Activated CD4-positive, alpha-beta memory T cell treated with anti-CD3 and anti-CD28 coated beads, Interleukin-2, amount 10 ng/mL, durations not matched to agents 7 days and 5 days (primary cell): ENCODE data around the gene CFAP73. TPM values are rescaled to one million over a fixed set of nuclear protein-coding genes. Genes with fewer than 3 reads are reported as not detected.

Experiments used
- CTCF ChIA-PET: fragments of 350-600 bp; sonication (Branson Sonifier 250); formaldehyde crosslinking; loops from one replicate; lab custom pipeline; 2021; ENCODE audit warnings: antibody characterized with exemption, inconsistent platforms; lab: Charles Lee
- POLR2A ChIA-PET: fragments of 350-600 bp; sonication (Branson Sonifier 250); formaldehyde crosslinking; loops from one replicate; lab custom pipeline; 2021; ENCODE audit warnings: antibody characterized with exemption; lab: Charles Lee
- DNase-seq: peaks from one replicate; pipeline ENCODE4 v3.0.0-alpha.2; 2020
- H3K27ac Mint-ChIP-seq: one replicate; pipeline ENCODE4 v1.8.0; 2021; ENCODE audit warnings: mild to moderate bottlenecking, mixed read lengths
- H3K27me3 Mint-ChIP-seq: one replicate; pipeline ENCODE4 v1.8.0; 2021; ENCODE audit warnings: mixed read lengths
- H3K36me3 Mint-ChIP-seq: one replicate; pipeline ENCODE4 v1.8.0; 2021; ENCODE audit warnings: low read depth, mixed read lengths
- H3K4me1 Mint-ChIP-seq: one replicate; pipeline ENCODE4 v1.8.0; 2021; ENCODE audit warnings: mixed read lengths
- H3K4me3 Mint-ChIP-seq: one replicate; pipeline ENCODE4 v1.8.0; 2021; ENCODE audit warnings: mild to moderate bottlenecking, mixed read lengths
- H3K9me3 Mint-ChIP-seq: one replicate; pipeline ENCODE4 v1.8.0; 2021; ENCODE audit warnings: mixed read lengths
- total RNA-seq, 2 experiments: library from RNA; stranded (reverse); gene quantifications; one replicate each; pipeline ENCODE4 v1.2.3, GENCODE V29; 2021

Gene CFAP73
- total RNA-seq, 2 experiments from 2014 or later, result 0.23 to 0.28 TPM

DNA sequence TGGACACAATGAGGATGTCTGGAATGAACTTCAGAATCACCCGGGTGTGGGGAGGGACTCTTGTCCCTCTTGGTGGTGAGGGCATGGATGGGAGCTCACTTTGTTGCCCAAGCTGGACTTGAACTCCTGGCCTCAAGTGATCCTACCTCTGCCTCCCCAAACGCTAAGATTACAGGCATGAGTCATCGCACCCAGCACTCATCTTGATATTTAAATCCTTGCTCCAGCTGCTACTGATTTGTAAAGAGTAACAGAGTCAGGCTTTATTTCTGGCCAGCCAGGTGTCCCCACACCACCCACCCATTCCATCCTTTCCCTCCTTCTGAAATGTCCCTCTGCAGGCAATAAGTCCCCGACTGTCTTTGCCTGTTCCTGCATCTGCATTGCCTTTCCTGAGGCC is 30.8 kb downstream of the CFAP73 start:
- Mint-ChIP-seq H3K4me1 (peaks cover 10% of the 10 kb centered on the region), H3K9me3 (peaks cover 5% of the 10 kb centered on the region), H3K4me3 (no peak overlapping the region), H3K36me3 (peaks cover 49% of the 10 kb centered on the region), H3K27ac (no peak overlapping the region), H3K27me3 (no peaks in the 10 kb centered on the region)
- CTCF ChIA-PET, result interaction anchor here (0.6 to 1.2 kb wide), 2 partner anchors 10 to 570 kb away, joined by 3 to 4 read pairs; no protein-coding TSS in a partner anchor
- DNase-seq, result no peak
- POLR2A ChIA-PET, result no interaction called here

DNA sequence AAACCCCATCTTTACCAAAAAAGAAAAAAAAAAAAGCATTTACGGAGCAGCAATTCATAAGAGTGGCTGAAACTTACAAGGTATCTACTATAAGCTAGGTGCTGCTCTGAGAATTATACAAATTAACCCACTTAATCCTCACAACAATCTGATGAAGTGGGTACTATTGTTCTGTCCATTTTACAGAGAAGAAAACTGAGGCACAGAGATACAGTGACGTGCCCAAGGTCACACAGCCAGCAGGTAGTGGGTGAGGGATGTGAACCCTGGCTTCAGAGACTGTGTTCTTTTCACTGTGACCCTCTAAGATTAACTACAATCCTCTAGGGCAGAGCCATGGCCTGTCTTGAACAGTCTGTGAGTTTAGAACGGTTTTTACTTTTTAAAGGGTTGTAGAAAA is 32.5 kb downstream of the CFAP73 start:
- peaks cover 5% of the 10 kb centered on the region for H3K9me3 Mint-ChIP-seq
- no peaks in the 10 kb centered on the region for H3K27me3 Mint-ChIP-seq
- CTCF ChIA-PET, result no interaction called here
- POLR2A ChIA-PET, result interaction anchor here (1.3 kb wide), 1 partner anchor 25 kb away, joined by 3 read pairs; no protein-coding TSS in a partner anchor
- H3K27ac Mint-ChIP-seq, result peak overlapping the region; percentile 40
- DNase-seq, result no peak
- H3K4me1 Mint-ChIP-seq, result peaks cover 20% of the 10 kb centered on the region
- peaks cover 42% of the 10 kb centered on the region for H3K36me3 Mint-ChIP-seq
- H3K4me3 Mint-ChIP-seq, result no peak overlapping the region

DNA sequence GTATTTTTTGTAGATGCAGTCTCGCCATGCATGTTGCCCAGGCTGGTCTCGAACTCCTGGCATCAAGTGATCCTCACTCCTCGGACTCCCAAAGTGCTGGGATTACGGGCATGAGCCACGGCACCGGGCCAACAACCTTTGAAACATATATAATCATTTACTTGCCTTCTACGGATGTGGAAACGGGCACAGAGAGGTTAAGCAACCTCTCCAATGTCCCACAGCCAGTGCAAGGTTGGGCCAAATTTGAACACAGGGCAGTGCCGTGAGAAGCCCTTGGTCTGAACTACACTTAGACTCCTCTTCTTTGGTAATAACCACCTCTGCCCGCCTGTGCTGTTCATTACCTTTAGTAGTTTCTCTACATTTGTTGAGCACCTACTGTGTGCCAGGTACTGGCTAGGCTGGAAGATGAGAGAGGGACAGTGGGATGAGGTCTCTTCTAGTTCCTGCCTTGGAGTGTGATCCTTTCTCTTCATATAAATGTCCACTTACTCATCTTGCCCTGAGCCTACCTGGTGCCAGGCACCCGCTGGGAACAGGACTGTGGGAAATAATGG is 33.6 kb downstream of the CFAP73 start:
- DNase-seq, result no peak
- peak overlapping the region; percentile 31 for H3K27ac Mint-ChIP-seq
- POLR2A ChIA-PET, result interaction anchor here (0.6 to 1.3 kb wide), 2 partner anchors 26 to 31 kb away, joined by 3 read pairs; no protein-coding TSS in a partner anchor
- H3K4me1 Mint-ChIP-seq, result peaks cover 26% of the 10 kb centered on the region
- CTCF ChIA-PET, result interaction anchor here (0.6 to 5.7 kb wide), 2 partner anchors 9 to 189 kb away, joined by 3 to 37 read pairs; no protein-coding TSS in a partner anchor
- H3K36me3 Mint-ChIP-seq, result peaks cover 35% of the 10 kb centered on the region
- H3K4me3 Mint-ChIP-seq, result peak overlapping the region; percentile 86
- H3K9me3 Mint-ChIP-seq, result no peaks in the 10 kb centered on the region
- H3K27me3 Mint-ChIP-seq, result no peaks in the 10 kb centered on the region

DNA sequence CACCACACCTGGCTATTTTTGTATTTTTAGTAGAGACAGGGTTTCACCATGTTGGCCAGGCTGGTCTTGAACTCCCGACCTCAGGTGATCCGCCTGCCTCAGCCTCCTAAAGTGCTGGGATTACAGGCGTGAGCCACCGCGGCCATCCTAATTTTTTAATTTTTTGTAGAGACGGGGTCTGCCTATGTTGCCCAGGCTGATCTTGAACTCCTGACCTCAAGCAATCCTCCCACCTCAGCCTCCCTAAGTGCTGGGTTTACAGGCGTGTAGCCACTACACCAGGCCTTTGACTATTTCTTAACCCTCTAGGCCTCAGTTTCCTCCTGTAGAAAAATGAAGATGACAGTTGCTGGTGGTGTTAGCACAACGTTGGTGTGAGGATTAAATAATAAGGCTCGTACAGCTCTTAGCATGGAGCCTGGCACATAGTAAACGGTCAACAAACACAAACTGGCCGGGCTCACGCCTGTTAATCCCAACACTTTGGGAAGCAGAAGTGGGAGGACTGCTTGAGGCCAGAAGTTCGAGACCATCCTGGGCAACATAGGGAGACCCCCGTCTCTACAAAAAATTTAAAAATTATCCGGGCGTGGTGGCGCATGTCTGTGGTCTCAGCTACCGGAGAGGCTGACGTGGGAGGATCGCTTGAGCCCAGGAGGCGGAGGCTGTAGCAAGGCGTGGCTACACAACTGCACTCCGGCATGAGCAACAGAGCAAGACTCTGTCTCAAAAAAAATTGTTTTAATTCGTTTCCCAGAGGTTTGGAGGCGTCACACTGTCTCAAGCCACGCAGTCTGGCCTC is 34.8 kb downstream of the CFAP73 start:
- no peak for DNase-seq
- peaks cover 26% of the 10 kb centered on the region for H3K4me1 Mint-ChIP-seq
- H3K27ac Mint-ChIP-seq, result peak overlapping the region; percentile 97
- CTCF ChIA-PET, result interaction anchor here (0.6 to 5.7 kb wide), 4 partner anchors 10 to 175 kb away, joined by 3 to 37 read pairs (median 4); no protein-coding TSS in a partner anchor
- no peaks in the 10 kb centered on the region for H3K9me3 Mint-ChIP-seq
- POLR2A ChIA-PET, result interaction anchor here (0.7 to 4.0 kb wide), 18 partner anchors 9 to 278 kb away, joined by 3 to 47 read pairs (median 4); partner anchors contain the start of genes OAS1, OAS2, OAS3 and TPCN1
- H3K27me3 Mint-ChIP-seq, result no peaks in the 10 kb centered on the region
- H3K36me3 Mint-ChIP-seq, result peaks cover 28% of the 10 kb centered on the region
- H3K4me3 Mint-ChIP-seq, result peak overlapping the region; percentile 86

DNA sequence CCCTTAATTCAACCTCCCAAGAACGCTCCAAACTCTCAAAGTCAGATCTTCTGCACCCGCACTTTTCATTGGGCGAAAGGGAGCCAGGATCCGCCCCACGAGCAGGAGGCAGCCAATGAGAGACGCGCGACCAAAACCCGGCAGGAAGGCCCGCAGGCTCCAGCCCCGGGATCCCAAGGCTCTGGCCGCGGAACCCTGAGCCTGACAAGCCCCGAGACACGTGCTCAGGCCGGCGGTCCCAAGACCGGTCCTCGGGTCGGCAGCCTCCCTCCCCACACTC is 35.3 kb downstream of the CFAP73 start:
- H3K36me3 Mint-ChIP-seq, result peaks cover 29% of the 10 kb centered on the region
- peaks cover 26% of the 10 kb centered on the region for H3K4me1 Mint-ChIP-seq
- no peaks in the 10 kb centered on the region for H3K27me3 Mint-ChIP-seq
- peak overlapping the region; percentile 97 for H3K27ac Mint-ChIP-seq
- no peaks in the 10 kb centered on the region for H3K9me3 Mint-ChIP-seq
- DNase-seq, result peak; percentile 91
- CTCF ChIA-PET, result interaction anchor here (0.6 to 5.7 kb wide), 5 partner anchors 10 to 174 kb away, joined by 3 to 37 read pairs (median 3); no protein-coding TSS in a partner anchor
- POLR2A ChIA-PET, result interaction anchor here (0.9 to 4.0 kb wide), 20 partner anchors 9 to 278 kb away, joined by 3 to 47 read pairs (median 4); partner anchors contain the start of genes OAS1, OAS2, OAS3 and TPCN1
- H3K4me3 Mint-ChIP-seq, result peak overlapping the region; percentile 86

DNA sequence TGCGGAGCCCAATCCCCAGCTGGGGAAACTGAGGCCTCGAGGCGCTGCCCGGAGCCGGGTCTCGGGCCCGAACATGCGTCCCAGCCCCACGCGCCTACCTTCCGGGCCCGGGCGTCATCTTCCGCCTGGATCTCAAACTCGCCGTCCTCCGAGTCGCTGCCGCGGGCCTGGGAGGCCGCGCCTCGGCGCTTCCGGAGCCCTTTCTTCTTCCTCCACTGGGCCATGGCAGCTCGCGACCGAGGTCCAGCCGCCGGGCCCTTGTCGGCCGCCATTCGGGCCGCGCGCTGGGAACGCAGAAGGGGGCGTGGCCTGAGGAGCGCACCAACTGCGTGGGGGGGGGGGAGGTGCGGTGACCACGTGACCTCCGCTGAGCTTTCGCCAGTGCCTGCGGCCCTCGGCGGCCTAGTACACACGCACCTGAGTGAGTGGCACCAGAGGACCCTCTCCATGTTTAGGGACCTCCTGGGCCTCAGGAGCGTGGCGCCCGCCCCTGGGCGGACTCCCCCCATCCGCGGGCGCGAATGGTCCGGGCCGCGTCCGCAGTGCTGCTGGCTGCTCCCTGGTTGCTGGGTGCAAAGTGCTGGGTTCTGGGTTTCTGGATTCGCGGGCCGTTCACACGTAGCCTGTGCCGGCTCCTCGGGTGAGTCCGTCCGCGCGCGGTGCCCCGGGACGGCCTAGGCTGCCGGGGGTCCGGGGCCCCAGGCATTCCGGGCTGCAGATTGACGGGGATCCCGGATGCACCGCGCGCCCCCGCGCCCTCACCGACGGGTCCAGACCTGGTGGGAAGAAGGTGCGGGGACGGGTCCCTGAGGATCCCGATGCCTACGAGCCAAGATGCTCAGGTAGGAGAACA is 35.9 kb downstream of the CFAP73 start, which contains the start of the genes DDX54 and RITA1:
DDX54 (minus strand) TSS at position 299 of the 853 bp plus-strand sequence; CDS start at position 272, 27 bp downstream.
RITA1 (plus strand) TSS at position 542 of the 853 bp plus-strand sequence. CDS start 1,026 bp downstream, outside the sequence.
- ChIA-PET POLR2A (interaction anchor here (1.0 to 4.0 kb wide), 21 partner anchors 10 to 279 kb away, joined by 3 to 47 read pairs (median 4); partner anchors contain the start of genes OAS1, OAS2, OAS3 and TPCN1), CTCF (interaction anchor here (0.5 to 5.7 kb wide), 8 partner anchors 9 to 207 kb away, joined by 3 to 37 read pairs (median 3); partner anchors contain the start of gene OAS2)
- H3K36me3 Mint-ChIP-seq, result peaks cover 26% of the 10 kb centered on the region
- DNase-seq, result peak; percentile 80
- H3K9me3 Mint-ChIP-seq, result no peaks in the 10 kb centered on the region
- H3K27ac Mint-ChIP-seq, result peak within 1 kb of the TSS; percentile 97
- H3K27me3 Mint-ChIP-seq, result no peaks in the 10 kb centered on the region
- H3K4me1 Mint-ChIP-seq, result peaks cover 26% of the 10 kb centered on the region
- peak within 1 kb of the TSS; percentile 86 for H3K4me3 Mint-ChIP-seq

DNA sequence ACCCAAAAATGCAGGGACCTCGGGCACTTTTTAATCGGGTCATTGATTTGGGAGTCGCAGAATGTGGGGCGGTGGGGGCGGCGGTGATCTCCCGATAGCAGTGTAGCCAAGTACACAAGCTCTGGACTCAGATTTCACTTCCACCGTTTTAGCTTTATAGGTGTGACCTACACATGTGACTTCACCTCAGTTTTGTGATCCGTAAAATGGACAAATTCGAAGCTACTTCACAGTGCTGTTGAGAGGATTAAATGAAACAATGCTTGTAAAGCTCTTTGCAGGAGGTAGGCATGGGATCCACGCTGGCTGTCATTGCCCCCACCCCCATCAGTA is 36.5 kb downstream of the CFAP73 start:
- DNase-seq, result no peak
- Mint-ChIP-seq H3K4me3 (peak overlapping the region; percentile 86), H3K27me3 (no peaks in the 10 kb centered on the region), H3K36me3 (peaks cover 22% of the 10 kb centered on the region), H3K4me1 (peaks cover 26% of the 10 kb centered on the region), H3K9me3 (no peaks in the 10 kb centered on the region), H3K27ac (peak overlapping the region; percentile 97)
- ChIA-PET CTCF (interaction anchor here (0.5 to 5.7 kb wide), 4 partner anchors 9 to 208 kb away, joined by 3 to 37 read pairs (median 3); partner anchors contain the start of gene OAS2), POLR2A (interaction anchor here (1.0 to 4.0 kb wide), 15 partner anchors 10 to 278 kb away, joined by 3 to 47 read pairs (median 4); partner anchors contain the start of genes OAS2 and TPCN1)

DNA sequence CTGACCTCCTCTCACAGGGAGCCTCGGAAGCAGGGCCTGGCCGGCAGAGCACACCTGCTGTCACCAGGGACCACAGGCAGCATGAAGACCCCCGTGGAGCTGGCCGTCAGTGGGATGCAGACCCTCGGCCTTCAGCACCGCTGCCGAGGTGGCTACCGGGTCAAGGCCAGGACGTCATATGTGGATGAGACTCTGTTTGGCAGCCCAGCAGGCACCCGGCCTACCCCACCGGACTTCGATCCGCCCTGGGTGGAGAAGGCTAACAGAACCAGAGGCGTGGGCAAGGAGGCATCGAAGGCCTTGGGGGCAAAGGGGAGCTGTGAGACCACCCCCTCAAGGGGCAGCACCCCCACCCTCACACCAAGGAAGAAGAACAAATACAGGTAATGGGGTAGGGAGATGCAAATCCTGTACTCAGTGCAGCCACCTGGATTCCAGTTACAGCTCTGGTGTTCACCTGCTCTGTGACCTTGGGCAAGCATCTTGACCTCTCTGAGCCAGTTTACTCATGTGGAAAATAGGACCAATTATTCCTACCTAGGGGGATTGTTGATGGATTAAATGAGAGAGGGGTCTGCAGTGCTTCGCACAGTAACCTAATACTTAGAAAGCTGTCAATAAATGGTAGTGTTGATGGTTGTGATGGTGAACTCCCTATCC is 37.3 kb downstream of the CFAP73 start:
- POLR2A ChIA-PET, result interaction anchor here (1.0 to 4.0 kb wide), 9 partner anchors 11 to 279 kb away, joined by 3 to 47 read pairs (median 4); partner anchors contain the start of genes OAS2 and TPCN1
- CTCF ChIA-PET, result interaction anchor here (0.7 to 5.7 kb wide), 4 partner anchors 8 to 208 kb away, joined by 3 to 37 read pairs (median 4); no protein-coding TSS in a partner anchor
- Mint-ChIP-seq H3K4me1 (peaks cover 26% of the 10 kb centered on the region), H3K36me3 (peaks cover 25% of the 10 kb centered on the region), H3K27ac (peak overlapping the region; percentile 97), H3K4me3 (peak overlapping the region; percentile 86), H3K27me3 (no peaks in the 10 kb centered on the region), H3K9me3 (no peaks in the 10 kb centered on the region)
- no peak for DNase-seq

DNA sequence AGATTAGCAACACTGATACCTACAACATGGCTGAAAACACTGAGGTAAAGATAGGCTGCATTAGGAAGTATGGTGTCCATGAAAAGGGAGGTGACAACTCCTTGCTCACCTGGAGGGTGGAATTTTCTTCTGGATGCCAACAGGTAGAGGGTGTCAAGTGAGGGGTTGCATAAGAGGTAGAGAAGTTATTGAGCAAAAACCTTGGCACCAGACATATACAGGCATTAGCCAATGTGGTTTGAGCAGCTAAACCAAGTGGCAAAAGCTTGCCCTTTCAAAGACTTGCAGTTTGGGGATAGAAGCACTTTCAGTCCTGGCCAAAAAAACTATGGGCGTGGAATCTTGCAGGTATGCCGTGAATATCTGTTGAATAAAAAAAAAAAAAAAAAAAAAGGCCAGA is 39.8 kb downstream of the CFAP73 start:
- no peaks in the 10 kb centered on the region for H3K27me3 Mint-ChIP-seq
- POLR2A ChIA-PET, result no interaction called here
- CTCF ChIA-PET, result interaction anchor here (0.6 to 1.8 kb wide), 5 partner anchors 11 to 236 kb away, joined by 3 to 5 read pairs (median 3); no protein-coding TSS in a partner anchor
- peaks cover 18% of the 10 kb centered on the region for H3K4me1 Mint-ChIP-seq
- no peak overlapping the region for H3K27ac Mint-ChIP-seq
- peaks cover 22% of the 10 kb centered on the region for H3K36me3 Mint-ChIP-seq
- no peaks in the 10 kb centered on the region for H3K9me3 Mint-ChIP-seq
- no peak overlapping the region for H3K4me3 Mint-ChIP-seq
- DNase-seq, result no peak

DNA sequence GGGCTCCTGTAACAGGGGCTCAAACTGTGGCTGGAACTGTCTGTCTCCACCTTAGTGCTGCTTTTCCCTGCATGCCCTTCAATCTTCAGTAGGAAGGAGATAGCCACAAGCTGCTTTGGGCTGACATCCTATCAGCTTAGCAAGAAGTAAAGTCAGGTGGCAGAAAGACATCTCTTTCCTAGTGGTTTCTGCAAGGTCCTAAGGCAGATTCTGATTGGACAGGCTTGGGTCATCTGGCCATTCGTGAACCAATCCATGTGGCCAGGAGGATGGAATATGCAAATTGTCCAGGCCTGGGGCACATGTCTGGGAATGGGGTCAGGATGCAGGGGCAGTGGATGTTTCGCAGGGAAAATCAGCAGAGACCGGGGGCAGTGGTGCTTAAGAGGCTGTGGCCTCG is 41.2 kb downstream of the CFAP73 start:
- H3K27ac Mint-ChIP-seq, result no peak overlapping the region
- no peaks in the 10 kb centered on the region for H3K9me3 Mint-ChIP-seq
- POLR2A ChIA-PET, result no interaction called here
- no peaks in the 10 kb centered on the region for H3K27me3 Mint-ChIP-seq
- no peak for DNase-seq
- H3K4me3 Mint-ChIP-seq, result no peak overlapping the region
- H3K36me3 Mint-ChIP-seq, result peaks cover 22% of the 10 kb centered on the region
- peaks cover 18% of the 10 kb centered on the region for H3K4me1 Mint-ChIP-seq
- CTCF ChIA-PET, result interaction anchor here (0.6 kb wide), 1 partner anchor 775 kb away, joined by 3 read pairs; no protein-coding TSS in a partner anchor

DNA sequence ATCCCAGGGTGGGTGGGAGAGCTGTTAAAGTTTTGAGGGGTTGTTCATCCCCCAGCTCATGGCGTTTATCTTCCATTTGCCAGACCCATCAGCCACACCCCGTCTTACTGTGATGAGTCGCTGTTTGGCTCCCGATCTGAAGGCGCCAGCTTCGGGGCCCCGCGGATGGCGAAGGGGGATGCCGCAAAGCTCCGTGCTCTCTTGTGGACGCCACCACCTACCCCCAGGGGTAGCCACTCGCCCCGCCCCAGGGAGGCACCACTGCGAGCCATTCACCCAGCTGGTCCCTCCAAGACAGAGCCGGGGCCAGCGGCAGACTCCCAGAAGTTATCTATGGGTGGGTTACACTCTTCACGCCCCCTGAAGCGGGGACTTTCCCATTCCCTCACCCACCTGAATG is 41.7 kb downstream of the CFAP73 start:
- peaks cover 22% of the 10 kb centered on the region for H3K36me3 Mint-ChIP-seq
- H3K9me3 Mint-ChIP-seq, result no peaks in the 10 kb centered on the region
- no peaks in the 10 kb centered on the region for H3K27me3 Mint-ChIP-seq
- CTCF ChIA-PET, result interaction anchor here (0.6 kb wide), 1 partner anchor 775 kb away, joined by 3 read pairs; no protein-coding TSS in a partner anchor
- DNase-seq, result no peak
- H3K27ac Mint-ChIP-seq, result no peak overlapping the region
- H3K4me1 Mint-ChIP-seq, result peaks cover 15% of the 10 kb centered on the region
- H3K4me3 Mint-ChIP-seq, result no peak overlapping the region
- POLR2A ChIA-PET, result no interaction called here
